HuH-7 (cell line): ENCODE measurements around the gene TSC22D1.
"Not testable (repeated sequence)": the region's sequence is repeated elsewhere in the genome, so short reads cannot be mapped to it uniquely, and the experiment has no call there.

Experiments used
- DNase-seq: peaks from one replicate; pipeline ENCODE4 v3.0.0; 2011; ENCODE audit warnings: low spot score

The TSC22D1 gene

DNA sequence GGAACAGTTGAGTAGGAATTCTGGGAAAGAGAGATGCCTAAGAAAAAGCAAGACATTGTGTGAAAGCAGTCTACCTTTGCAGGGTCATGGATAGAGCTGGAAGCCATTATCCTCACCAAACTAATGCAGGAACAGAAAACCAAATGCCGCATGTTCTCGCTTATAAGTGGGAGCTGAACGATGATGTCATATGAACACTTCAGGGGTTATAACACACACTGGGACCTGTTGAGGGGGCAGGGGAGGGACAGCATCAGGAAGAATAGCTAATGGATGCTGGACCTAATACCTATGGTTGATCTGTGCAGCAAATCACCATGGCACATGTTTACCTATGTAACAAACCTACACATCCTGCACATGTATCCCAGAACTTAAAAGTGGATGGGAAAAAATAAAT, 69.9 kb downstream of the TSC22D1 start:
- DNase-seq, result no peak

DNA sequence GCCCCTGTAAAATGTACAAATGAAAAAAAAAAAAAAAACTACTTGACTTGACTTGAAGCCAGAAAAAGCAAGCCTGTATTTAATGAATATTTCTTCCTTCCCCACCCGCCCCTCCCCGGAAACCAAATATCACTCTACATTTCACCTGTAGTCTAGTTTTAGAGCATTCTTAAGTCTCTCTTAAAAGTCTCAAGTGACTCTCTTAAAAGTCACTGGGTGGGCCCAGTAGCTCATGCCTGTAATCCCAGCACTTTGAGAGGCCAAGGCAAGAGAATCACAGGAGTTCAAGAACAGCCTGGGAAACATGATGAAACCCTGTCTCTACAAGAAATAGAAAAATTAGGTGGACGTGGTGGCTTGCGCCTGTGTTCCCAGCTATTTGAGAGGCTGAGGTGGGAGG, 72.0 kb downstream of the TSC22D1 start:
- DNase-seq, result no peak

DNA sequence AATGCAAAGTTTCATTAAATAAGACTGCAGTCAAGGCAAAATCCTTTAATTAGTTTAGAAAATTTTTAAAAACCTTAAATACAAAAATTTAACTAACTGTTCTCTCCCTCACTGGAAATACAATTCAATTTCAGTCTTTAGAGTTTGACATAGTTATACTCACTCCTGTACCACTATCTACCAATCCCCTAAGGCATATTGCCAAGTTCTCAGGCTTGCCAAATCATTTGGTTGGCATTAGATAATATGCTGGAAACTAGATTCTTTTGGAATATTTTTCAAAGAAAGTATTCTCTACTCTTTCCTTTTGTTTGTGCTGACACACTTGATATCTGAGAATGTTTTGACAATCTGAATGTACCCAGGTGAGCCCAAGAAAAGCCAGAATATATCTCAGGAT, 77.2 kb downstream of the TSC22D1 start:
- DNase-seq, result no peak

DNA sequence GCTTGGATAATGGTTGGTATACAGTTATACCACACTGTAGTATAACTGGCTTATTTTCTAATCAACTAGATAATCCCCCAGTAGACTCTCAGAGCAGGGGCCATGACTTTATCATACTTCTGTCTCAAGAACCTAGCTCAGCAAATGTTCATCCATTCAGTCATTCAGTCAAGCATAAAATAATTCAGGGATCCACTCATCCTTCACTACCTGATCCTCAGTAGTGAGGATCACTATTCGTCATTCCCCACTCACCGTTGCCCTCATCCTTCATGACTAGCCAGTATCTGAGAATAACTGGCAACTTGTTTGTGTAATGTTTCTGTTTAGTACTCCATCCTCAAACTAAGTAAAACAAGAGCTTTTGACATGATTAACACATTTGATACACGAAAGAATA, 77.6 kb downstream of the TSC22D1 start:
- no peak for DNase-seq

DNA sequence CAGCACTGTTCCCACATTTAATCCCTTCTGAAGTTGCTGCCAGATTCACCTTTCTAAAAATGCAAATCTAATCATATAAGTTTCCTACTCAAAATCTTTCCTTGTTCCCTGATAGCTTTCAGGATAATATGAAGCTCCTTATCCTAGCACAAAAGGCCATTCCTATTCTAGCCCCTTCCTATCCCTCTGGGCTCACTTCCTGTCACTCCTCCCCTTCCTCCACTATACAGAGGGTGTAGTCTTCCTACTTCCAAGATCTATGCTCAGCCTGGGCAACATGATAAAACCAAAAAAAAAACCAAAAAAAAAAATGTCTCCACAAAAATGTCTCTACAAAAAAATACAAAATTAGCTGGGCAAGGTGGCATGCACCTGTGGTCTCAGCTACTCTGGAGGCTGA, 78.3 kb downstream of the TSC22D1 start:
- no peak for DNase-seq

DNA sequence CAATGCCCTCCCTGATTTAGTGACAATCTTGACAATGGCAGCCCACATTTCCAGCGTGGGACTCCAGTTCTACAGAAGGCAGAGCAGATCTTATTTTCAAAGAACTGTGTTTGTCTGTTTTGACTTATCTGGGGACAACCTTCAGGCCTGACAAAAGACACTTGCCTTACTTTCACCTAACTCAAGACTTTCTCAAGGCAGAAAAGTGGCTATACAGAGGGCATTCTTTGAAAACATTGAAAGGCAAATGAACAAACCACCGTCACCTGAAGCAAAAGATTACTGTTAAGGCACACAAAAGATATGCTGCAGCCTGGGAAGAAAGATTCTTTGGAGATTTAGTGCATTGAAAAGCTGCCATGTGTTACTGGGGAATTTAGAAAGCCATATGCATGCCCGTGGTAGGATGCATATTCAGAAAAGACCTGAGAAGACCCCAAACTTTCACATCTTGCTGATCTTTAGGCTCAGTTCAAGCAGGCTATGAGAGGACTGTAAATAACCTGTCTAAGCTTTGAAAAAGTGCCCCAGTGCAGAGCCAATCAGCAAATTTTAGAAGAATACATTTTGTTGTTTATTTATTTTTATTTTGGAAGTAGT, 82.8 kb downstream of the TSC22D1 start:
- DNase-seq, result no peak

DNA sequence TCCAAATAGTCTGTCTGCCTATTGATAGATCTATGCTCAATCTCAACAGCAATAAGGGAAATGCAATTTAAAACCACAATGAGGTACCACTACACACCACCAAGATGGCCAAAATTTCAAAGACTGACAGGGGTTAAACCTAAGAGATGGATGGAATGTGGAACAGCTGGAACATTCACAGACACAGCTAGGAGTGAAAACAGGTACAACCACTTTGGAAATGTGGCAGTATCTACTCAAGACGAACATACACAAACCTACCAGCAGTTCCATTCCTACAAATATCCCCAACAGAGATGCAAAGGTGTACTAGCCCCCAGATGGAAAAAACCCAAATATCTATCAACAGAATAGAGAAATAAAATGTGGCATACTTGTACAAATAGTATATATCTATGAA, 86.4 kb downstream of the TSC22D1 start:
- DNase-seq, result no peak

DNA sequence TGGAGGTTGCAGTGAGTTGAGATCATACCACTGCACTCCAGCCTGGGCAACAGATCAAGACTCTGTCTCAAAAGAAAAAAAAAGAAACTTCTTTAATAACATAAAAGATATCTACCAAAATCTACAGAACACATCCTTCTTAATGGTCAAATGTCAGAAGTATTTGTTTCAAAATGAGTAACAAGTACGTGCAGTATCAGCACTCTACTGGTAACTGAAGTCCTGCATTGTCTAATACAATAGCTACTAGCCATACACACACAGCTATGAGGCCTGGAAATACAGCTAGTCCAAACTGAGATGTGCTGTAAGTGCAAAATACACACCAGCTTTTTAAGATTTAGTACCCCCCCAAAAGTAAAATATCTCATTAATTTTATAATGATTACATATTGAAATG, 88.1 kb downstream of the TSC22D1 start:
- no peak for DNase-seq

DNA sequence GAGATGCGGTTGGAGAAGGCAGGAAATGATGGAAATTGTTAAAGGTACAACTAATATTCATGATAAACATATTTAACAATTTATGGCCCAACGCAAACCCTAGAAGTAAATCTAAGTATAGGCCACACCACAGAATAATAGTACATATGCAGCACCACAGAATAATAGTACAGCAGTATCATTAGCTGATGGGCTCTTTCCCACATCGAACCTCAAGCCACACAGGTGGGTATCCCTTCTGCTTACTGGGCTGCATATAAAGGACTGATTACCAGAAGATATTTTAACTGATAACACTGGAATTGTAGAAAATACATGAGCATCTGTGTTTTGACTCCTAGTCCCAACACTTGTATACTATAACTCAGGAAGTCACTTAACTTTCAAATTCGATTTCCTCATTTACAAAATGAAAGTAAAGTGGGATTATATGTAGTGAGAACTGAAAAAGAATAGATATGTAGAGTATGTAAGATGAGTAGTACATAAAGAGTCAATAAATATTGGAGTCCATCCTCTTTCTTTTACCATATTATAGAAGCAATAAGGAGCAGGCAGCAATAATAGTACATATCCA, 91.5 kb downstream of the TSC22D1 start:
- DNase-seq, result no peak

DNA sequence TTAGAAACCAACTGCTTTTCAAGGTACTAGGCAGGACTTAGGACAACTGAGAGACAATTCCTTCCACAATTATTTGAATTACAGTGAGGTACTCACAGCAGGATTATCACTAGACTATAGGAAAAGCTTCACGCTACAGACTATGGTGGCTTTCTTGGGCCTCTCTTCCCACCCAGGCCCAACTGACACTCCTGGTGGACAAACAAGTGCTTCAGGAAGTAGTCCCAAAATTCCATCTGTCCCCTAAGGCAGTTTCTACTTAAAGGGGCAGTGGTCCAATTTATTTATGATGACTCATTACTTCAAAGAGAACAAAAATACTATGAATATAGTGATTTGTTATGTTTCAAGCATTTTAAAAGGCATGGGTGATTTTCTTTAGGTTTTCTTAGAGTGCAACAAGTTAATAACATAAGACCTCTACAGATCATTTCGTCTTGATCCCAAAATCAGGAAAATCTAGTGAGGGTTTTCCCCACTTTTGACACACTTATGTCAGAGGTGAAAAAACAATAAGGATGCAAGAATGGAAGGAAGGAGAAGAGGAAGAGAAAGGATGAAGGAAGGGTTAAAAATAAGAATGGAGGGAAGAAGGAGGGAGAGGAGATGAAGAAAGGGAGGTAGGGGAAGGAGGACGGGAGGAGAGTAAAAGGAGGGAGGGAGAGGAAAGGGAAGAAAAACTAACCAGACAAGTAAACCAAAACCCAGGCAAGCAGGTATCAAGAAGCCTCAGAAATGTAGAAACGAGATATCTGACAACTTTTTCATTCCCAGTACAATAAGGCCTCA, 101.8 kb downstream of the TSC22D1 start:
- no peak for DNase-seq

DNA sequence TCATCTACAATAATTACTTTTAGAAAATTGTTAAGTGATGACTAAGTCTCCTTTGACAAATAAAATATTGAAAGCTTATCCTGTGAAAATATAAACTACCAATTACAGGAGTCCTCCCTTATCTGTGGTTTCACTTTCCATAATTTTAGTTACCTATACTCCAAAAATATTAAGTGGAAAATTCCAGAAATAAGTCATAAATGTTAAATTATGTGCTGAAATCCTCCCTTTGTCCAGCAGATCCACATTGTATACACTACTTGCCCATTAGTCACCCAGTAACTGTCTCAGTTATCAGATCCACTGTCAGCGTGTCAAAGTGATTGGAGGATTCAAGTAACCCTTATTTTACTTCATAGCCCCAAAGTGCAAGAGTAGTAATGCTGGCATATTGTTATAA, 104.4 kb downstream of the TSC22D1 start:
- no peak for DNase-seq

DNA sequence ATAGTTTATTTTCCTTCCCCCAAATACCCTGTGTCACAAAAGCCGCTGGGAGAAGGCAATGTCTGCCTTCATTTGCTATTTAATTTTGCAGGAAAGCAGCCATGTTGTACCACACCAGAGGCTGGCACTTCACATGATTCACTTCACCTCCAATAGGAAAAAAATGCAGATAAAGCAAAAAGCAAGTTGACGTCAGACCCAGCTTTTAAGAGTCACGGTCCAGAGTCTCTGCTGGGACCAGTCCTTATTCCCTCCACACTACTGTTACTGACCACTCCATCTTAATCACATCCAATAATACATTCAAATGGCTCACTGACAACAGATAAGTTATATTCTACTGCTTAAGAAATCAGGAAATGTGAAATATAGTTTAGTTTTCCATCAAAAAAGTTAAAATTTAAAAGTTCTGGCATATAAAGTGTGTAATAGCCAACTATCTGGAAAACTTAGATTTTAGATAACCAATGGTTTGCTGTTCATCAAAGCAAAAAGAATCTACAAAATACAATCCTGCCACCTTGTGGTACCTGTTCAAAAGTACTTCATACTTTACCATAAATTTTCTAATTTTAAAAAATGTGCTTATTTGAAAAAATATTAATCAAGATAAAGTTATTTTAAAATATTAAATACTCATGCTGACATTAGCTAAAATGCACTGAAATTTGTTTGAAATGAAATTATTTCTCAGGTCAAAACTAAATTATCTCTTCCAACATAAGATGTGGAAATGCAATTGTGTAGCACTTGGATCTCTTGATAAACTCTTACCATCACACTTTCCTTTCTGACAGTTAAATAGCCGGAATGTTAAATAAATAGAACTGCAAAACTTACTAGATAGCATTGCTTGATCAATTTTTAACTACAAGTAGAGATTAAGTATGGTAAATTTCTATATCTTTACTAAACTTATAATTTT, 105.2 kb downstream of the TSC22D1 start:
- no peak for DNase-seq

DNA sequence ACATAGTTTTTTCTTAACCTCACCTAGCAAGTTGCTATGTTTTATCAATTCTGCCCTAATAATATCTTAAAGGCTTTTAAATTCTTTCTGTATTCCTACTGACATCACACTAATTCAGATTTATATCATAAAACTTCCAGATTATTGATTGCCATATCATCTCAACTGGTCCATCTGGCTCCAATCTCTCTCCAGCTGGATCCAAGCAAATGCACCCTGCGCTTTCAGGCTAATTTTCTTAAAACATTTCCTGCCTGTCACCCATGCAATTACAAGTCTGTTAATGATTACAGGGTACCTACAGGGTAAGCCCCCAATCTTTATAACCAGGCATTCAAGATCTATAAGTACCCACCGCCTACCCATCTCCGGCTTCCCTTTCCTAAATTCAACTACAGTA, 107.3 kb downstream of the TSC22D1 start:
- no peak for DNase-seq

DNA sequence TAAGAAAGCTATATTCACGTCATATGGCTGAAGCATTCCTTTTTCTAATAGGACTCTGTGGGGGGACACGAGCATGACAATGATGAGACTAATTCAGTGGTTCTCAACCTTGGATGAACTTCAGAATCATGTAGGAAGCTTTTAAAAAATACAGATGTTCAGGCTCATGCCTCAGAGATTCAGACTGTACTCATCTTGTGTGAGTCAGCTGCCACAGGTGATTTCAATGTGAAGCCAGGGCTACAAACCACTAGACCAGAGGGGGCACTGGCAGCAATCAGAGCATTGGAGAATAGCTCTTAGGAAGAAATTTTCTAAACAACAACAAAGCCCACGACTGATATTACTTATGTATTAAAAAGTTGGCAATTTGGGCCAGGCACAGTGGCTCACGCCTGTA, 110.8 kb downstream of the TSC22D1 start:
- DNase-seq, result no peak

DNA sequence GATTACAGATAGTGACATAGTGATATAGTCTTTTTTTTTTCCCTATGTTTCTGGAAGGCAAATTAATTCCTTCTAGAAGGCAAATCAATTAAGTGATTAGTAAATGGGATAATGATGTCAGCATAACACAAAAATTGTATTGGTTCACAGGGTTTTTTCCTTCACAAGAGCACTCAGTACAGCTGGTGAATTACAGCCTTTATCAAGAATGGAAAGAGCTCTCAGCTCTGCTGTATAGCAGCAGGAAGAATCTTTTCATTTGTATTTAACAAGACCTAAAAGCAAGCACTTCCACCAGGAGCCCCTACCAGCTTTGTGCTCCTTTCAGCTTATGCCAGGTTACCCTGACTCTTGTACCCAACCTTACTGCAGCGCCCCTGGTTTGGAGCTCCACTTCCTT, 111.7 kb downstream of the TSC22D1 start:
- no peak for DNase-seq

DNA sequence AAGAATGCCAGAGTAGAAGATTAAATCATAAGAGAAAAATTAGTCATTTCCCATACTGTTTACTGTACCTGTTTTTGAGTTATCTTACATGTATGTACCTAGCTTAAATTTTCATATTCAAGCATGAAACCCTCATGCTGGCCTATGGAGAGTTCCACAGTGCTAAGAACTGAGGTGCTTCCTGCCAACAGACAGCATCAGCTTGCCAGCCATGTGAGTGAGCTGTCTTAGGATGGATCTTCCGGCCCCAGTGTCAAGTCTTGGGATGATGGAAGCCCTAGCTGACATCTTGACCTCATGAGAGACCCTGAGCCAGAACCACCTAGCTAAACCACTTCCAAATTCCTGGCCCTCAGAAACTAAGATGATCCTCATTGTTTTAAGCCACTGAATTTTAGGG, 112.4 kb downstream of the TSC22D1 start:
- DNase-seq, result no peak

DNA sequence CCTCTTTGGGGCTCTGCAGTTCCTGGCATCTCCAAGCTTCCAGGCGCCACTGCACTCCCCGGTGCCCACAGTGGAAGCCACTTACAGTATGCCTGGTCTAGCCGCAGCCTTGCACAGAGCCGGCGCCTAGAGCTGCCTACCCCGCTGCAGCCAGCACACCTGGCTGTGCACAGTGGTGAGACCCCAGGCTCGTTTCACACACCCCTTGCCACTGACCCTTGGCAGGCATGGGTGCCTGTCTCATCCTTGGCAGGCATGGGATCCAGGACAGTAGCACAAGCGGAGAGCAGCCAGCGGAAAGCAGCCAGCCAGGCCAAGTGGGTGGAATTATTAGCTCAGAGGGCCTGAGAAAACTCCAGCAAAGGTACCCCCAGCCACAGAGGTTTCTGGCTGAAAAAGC, 116.5 kb downstream of the TSC22D1 start:
- no peak for DNase-seq

DNA sequence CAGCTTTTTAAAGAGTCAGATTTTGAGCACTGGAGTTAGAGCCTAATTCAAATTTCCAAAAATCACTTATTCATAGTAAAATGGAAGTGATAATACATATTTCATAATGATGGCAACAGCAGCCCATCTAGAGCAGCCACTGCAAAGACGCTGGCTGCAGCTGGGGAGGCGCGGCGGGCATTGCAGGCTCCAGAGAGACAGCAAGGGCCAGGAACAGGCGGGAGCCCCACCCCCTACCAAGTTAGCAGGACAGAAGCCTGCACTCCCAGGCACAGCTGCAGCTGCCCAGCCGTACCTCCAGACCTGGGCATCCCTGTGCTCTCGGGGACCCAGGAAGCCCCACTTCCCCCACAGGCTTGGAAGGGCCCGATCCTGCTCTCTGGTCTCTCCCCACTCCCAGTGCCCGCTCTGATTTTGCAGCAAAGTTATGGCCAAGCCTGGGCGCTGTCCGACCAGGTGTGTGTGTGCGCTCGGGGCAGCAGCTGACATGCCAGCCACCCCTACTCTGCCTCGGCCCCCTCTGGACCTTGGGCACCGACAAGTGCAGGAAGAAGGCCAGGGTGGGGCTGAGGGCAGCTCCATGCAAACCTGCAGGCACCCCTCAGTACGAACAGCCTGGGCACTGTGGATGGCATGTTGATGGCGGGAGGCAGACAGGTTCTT, 117.7 kb downstream of the TSC22D1 start:
- DNase-seq, result no peak

DNA sequence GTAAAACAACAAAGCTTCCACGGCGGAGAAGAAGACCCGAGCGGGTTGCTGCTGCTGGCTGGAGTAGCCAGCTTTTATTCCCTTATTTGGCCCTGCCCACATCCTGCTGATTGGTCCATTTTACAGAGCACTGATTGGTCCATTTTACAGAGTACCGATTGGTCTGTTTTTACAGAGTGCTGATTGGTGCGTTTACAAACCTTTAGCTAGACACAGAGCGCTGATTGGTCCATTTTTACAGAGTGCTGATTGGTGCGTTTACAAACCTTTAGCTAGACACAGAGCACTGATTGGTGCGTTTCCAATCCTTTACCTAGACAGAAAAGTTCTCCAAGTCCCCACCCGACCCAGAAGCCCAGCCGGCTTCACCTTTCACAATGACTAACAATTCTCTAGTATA, 119.9 kb downstream of the TSC22D1 start:
- DNase-seq, result not testable (repeated sequence)

DNA sequence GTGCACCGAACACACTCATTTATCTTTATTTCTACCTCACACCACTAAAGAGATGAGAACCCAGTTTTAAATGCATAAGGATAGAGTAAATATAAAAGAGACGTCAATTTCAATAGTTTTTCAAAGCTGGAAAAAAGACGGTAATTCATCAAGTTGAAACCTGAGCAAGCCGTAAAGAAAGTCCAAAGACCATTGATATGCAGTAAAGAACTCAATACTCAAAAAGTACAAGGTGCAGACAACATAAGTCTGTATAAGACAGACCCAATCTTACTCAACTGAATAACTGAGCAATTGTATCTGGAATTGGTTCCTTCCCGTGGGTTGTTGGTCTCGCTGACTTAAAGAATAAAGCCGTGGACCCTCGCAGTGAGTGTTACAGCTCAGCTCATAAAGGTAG, 120.4 kb downstream of the TSC22D1 start:
- no peak for DNase-seq

DNA sequence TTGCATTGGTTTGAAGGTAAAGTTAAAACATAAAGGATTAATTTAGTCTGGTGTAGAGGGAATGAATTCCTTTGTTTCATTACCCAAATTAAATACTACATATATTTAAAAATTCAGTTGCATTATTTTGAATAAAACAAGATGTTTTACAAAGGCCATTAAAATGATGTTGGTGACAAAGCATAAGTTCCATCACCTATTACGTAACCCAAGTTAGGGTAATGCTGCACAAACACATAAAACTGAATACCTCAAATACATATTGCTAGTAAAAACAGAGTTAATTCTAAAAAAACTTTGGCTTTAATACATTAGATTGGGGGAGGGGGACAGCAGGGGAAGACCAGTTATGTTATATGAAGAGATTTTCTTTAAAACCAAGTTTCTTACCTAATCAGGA, 122.2 kb downstream of the TSC22D1 start:
- no peak for DNase-seq

DNA sequence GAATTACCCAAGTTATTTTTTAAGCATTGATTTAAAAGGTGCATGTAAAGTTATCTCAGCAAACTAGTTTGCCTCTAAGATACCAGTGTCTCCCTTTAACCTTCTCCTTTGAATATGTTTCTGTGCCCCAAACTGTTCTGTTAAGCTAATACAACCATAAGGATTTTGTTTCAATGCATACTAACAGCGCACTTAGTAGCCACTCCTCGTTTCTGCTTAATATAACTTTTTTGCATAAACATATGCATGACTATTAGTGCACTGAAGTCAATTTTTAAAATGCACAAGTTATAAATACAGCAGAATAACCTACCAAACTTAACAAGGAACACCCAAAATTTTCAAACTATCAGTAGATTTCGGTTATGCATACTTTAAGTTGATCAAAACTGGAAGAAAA, 123.1 kb downstream of the TSC22D1 start:
- DNase-seq, result no peak
